Tibial nerve (tissue), 4 donors: ENCODE measurements around the gene ACBD6. TPM values are rescaled to one million over a fixed set of nuclear protein-coding genes. Genes with fewer than 3 reads are reported as not detected.

Experiments used
- DNase-seq, 2 donors: peaks; one replicate each; pipeline ENCODE4 v3.0.0-alpha.2; 2019; ENCODE audit warnings: low spot score in 2 of 2
- H3K27ac ChIP-seq, 4 donors: fragments of 200-600 bp; sonication (generic) in 3 of 4; one replicate each; pipeline ENCODE4 v1.5.1; 2017 to 2019; ENCODE audit warnings: mild to moderate bottlenecking in 1 of 4
- H3K27me3 ChIP-seq, 2 donors: fragments of 200-600 bp; sonication (generic) in 1 of 2; one replicate each; pipeline versions ENCODE4 v1.5.1 to v1.6.0; 2017 to 2019
- H3K36me3 ChIP-seq, 3 donors: fragments of 200-600 bp; sonication (generic); one replicate each; pipeline ENCODE4 v1.5.1; 2018 to 2019
- H3K4me1 ChIP-seq, 4 donors: fragments of 200-600 bp; sonication (generic) in 3 of 4; one replicate each; pipeline ENCODE4 v1.5.1; 2017 to 2019
- H3K4me3 ChIP-seq, 4 donors: fragments of 200-600 bp; sonication (generic) in 3 of 4; one replicate each; pipeline ENCODE4 v1.5.1; 2017 to 2019; ENCODE audit warnings: mild to moderate bottlenecking in 1 of 4, moderate library complexity in 1 of 4
- H3K9me3 ChIP-seq, 4 donors: fragments of 200-600 bp; sonication (generic) in 3 of 4; one replicate each; pipeline ENCODE4 v1.5.1; 2017 to 2019
- EP300 ChIP-seq, 2 donors: sonication (generic); formaldehyde crosslinking; IDR thresholded peaks; one replicate each; pipeline ENCODE4 v1.6.1; 2017; ENCODE audit warnings: antibody characterized with exemption in 2 of 2, mild to moderate bottlenecking in 1 of 2
- POLR2A ChIP-seq, 2 donors: fragments of 450-650 bp; IDR thresholded peaks; one replicate each; pipeline ENCODE4 v1.6.1; 2017; ENCODE audit warnings: antibody characterized with exemption in 2 of 2, mild to moderate bottlenecking in 2 of 2, moderate library complexity in 2 of 2
- WGBS, 2 donors: methylation state at CpG; one replicate each; pipeline ENCODE4 v1.1.5; 2018; 5-methylcytosine and 5-hydroxymethylcytosine counted together
- total RNA-seq, 4 donors: library from RNA; depleted of rRNA; stranded (reverse); fragments of >200 nt; gene quantifications; one replicate each; pipeline ENCODE4 v1.1.0, GENCODE V29; 2016
- TF ChIP-seq, protein P1 (sequence below), 5 experiments: fragments of 200-600 bp in 3 of 5; fragments of 450-650 bp in 2 of 5; sonication (generic) in 3 of 5; IDR thresholded peaks; one replicate each; pipeline ENCODE4 v1.5.1; 2016 to 2019; ENCODE audit warnings: antibody characterized with exemption in 5 of 5, mild to moderate bottlenecking in 3 of 5, moderate library complexity in 2 of 5

ACBD6 gene
- total RNA-seq, 4 donors from 2014 or later = 55.7 to 61.8 (median 57.2) TPM

DNA sequence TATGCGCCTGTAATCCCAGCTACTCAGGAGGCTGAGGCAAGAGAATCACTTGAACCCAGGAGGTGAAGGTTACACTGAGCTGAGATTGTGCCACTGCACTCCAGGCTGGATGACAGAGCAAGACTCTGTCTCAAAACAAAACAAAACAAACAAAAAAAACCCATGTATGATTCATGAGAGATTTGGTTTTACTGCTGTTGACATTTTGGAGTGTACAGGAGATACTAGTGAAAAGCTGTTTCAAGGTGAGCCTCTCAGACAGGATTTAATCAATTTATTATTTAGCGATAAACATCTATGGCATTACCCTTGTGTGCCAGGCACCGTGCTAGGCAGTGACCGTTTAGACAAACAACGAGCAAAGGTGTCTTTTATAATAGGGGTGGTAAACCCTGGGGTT, 255.8 kb downstream of the ACBD6 start:
- H3K4me3 ChIP-seq = no peak overlapping the region
- H3K9me3 ChIP-seq = no peaks in the 10 kb centered on the region
- no peaks in the 10 kb centered on the region for H3K4me1 ChIP-seq
- 87 to 94% methylated on average over 5 of the region's 5 CpGs for WGBS, 2 donors
- DNase-seq = no peak
- TF ChIP-seq POLR2A (IDR thresholded peaks at IDR 0.05) (no peak), EP300 (IDR thresholded peaks at IDR 0.05) (no peak)
- no peaks in the 10 kb centered on the region for H3K36me3 ChIP-seq
- H3K27me3 ChIP-seq = peaks cover 0 to 41% of the 10 kb centered on the region in 2 donors
- H3K27ac ChIP-seq = no peak overlapping the region

- H3K36me3 ChIP-seq = no peaks in the 10 kb centered on the region
- 78 to 81% methylated on average over 2 to 6 of the region's 6 CpGs for WGBS, 2 donors
- H3K9me3 ChIP-seq = no peaks in the 10 kb centered on the region
- H3K27me3 ChIP-seq = peaks cover 0 to 58% of the 10 kb centered on the region in 2 donors
- H3K27ac ChIP-seq = no peak overlapping the region
- TF ChIP-seq, protein P1, sequence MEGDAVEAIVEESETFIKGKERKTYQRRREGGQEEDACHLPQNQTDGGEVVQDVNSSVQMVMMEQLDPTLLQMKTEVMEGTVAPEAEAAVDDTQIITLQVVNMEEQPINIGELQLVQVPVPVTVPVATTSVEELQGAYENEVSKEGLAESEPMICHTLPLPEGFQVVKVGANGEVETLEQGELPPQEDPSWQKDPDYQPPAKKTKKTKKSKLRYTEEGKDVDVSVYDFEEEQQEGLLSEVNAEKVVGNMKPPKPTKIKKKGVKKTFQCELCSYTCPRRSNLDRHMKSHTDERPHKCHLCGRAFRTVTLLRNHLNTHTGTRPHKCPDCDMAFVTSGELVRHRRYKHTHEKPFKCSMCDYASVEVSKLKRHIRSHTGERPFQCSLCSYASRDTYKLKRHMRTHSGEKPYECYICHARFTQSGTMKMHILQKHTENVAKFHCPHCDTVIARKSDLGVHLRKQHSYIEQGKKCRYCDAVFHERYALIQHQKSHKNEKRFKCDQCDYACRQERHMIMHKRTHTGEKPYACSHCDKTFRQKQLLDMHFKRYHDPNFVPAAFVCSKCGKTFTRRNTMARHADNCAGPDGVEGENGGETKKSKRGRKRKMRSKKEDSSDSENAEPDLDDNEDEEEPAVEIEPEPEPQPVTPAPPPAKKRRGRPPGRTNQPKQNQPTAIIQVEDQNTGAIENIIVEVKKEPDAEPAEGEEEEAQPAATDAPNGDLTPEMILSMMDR (IDR thresholded peaks at IDR 0.05) = no peak
- no peak for TF ChIP-seq POLR2A (IDR thresholded peaks at IDR 0.05)
- TF ChIP-seq EP300 (IDR thresholded peaks at IDR 0.05) = no peak
- no peaks in the 10 kb centered on the region for H3K4me1 ChIP-seq
- DNase-seq = no peak
- H3K4me3 ChIP-seq = no peak overlapping the region
Measured at GRCh38 chr1:180244840-180245239, 257.5 kb downstream of the ACBD6 start.

DNA sequence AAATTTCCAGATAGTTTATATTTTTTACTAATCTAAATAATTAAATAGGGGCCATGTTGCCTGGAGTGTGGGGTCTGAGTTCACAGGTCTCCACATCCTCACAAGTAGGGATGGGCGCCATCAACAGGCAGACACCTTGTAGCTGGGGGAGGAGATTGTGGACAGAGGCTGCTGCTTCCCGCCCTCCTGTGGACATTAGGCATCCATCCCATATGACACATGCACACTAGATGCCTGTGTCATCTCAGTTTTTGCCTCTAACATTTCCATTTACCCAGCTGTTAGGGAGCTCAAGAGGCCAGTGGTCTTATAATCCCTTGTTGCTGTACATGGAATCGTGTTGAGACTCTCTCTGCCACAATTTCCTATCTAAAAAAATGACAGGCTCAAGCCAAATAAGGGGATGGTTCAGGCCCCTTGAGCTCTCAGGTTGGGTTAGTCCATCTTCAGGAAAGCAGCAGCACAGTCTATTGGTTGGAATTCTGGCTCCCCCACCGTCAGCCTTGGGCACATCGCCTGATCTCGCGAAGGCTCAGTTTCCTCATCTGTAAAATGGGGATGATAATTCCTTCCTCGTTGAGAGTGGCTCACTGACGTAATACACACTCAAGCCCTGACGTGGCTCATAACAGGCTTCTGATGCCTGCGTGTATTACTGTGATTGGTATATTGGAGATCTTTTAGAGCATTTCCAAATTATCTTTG, 258.7 kb downstream of the ACBD6 start:
- peaks cover 0 to 67% of the 10 kb centered on the region in 2 donors for H3K27me3 ChIP-seq
- WGBS, 2 donors = 87 to 89% methylated on average over 11 of the region's 11 CpGs
- no peaks in the 10 kb centered on the region for H3K9me3 ChIP-seq
- no peak for DNase-seq
- H3K4me3 ChIP-seq = no peak overlapping the region
- no peak for TF ChIP-seq EP300 (IDR thresholded peaks at IDR 0.05)
- TF ChIP-seq, protein P1 (IDR thresholded peaks at IDR 0.05) = no peak
- TF ChIP-seq POLR2A (IDR thresholded peaks at IDR 0.05) = no peak
- H3K4me1 ChIP-seq = no peaks in the 10 kb centered on the region
- H3K27ac ChIP-seq = no peak overlapping the region
- no peaks in the 10 kb centered on the region for H3K36me3 ChIP-seq

GRCh38 chr1:180241716-180242544, 260.4 kb downstream of the ACBD6 start:
- no peaks in the 10 kb centered on the region for H3K9me3 ChIP-seq
- DNase-seq = no peak
- 70 to 77% methylated on average over 8 of the region's 8 CpGs for WGBS, 2 donors

More at GRCh38 chr1:180241716-180242544, 260.4 kb downstream of the ACBD6 start:
- no peak for TF ChIP-seq EP300 (IDR thresholded peaks at IDR 0.05)
- TF ChIP-seq, protein P1 (IDR thresholded peaks at IDR 0.05) = no peak
- no peak for TF ChIP-seq POLR2A (IDR thresholded peaks at IDR 0.05)
- Histone ChIP-seq H3K4me3 (no peak overlapping the region), H3K27me3 (peaks cover 3 to 85% of the 10 kb centered on the region in 2 donors), H3K27ac (no peak overlapping the region), H3K36me3 (no peaks in the 10 kb centered on the region), H3K4me1 (no peaks in the 10 kb centered on the region)
